Measurements from ENCODE around the gene ANGPTL4.

DNA sequence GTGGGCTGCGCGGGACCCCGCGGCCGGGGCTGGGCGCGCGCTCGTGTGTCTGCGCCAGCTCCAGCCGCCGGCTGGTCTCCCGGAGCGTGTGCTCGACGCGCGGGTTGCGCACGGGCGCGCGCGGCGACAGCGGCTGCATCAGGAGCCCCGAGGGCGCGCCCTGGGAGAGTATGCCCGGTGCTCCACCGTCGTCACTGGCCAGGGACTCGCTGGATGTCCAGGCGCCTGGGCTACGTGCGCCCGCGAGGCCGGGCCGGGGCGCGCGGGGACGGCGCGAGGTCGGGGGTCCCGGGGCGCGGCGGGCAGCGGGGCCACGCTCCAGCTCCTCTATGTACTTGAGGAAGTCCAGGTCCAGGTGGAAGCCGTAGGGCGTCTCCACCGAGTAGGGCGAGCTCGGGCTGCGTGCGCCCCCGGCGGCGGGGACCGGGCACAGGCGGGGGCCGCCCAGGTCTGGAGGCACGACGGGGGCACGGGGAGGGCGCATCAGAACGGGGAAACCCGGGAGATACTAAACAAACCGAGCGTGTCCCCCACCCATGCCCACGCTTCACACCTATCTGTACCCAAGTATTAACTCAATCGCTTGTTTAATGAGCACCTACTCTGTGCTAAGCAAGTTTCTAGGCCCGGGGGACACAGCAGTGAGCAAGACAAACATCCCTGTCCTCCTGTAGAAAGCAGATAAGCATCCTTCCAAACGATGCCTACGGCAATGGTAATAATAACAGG lies 28.4 kb upstream of the ANGPTL4 start:
- TF ChIP-seq ZNF274 (IDR thresholded peaks at IDR 0.05; ENCODE audit: low read depth, low read length) (no peak), YY1 (IDR thresholded peaks at IDR 0.05; ENCODE audit: insufficient read depth, insufficient read length) (no peak)
